ENCODE measurements around the gene ARHGAP32. TPM values are rescaled to one million over a fixed set of nuclear protein-coding genes. Genes with fewer than 3 reads are reported as not detected.

The ARHGAP32 gene
- total RNA-seq, 1 donor from 2014 or later, result 4.2 TPM

- no peak within 1 kb of the TSS for H3K4me3 ChIP-seq (ENCODE audit: low read depth, low read length)
- TF ChIP-seq, protein P1, sequence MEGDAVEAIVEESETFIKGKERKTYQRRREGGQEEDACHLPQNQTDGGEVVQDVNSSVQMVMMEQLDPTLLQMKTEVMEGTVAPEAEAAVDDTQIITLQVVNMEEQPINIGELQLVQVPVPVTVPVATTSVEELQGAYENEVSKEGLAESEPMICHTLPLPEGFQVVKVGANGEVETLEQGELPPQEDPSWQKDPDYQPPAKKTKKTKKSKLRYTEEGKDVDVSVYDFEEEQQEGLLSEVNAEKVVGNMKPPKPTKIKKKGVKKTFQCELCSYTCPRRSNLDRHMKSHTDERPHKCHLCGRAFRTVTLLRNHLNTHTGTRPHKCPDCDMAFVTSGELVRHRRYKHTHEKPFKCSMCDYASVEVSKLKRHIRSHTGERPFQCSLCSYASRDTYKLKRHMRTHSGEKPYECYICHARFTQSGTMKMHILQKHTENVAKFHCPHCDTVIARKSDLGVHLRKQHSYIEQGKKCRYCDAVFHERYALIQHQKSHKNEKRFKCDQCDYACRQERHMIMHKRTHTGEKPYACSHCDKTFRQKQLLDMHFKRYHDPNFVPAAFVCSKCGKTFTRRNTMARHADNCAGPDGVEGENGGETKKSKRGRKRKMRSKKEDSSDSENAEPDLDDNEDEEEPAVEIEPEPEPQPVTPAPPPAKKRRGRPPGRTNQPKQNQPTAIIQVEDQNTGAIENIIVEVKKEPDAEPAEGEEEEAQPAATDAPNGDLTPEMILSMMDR (conservative IDR thresholded peaks at IDR 0.05; ENCODE audit: low read depth, low read length), result no peak
- no peak for DNase-seq (ENCODE audit: low read depth)
These were observed 249.2 kb downstream of the ARHGAP32 start, which contains the start of gene TP53AIP1 for GRCh38 chr11:128942817-128943427. TSS of gene TP53AIP1 (minus strand) at chr11:128942871. CDS start at chr11:128937818, 5,053 bp downstream.

DNA sequence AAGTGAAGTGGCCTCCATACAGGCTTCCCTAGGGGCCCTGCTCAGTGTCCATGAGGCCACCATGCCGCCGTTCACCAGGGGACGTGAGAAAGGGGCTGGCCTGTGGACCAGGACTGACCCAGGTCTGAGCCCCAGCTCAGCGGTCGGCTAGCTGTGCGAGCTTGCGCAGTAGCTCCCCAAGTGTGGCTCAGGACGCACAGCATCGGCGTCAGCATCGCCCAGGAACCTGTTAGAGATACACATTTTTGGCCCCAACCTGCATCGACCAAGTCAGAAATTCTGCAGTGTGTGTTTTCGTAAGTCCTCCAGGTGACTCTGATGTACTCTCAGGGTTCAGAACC, 249.9 kb downstream of the ARHGAP32 start:
- TF ChIP-seq, protein P1 (conservative IDR thresholded peaks at IDR 0.05; ENCODE audit: low read depth, low read length), result no peak
- DNase-seq (ENCODE audit: low read depth), result no peak
- no peak overlapping the region for H3K4me3 ChIP-seq (ENCODE audit: low read depth, low read length)

DNA sequence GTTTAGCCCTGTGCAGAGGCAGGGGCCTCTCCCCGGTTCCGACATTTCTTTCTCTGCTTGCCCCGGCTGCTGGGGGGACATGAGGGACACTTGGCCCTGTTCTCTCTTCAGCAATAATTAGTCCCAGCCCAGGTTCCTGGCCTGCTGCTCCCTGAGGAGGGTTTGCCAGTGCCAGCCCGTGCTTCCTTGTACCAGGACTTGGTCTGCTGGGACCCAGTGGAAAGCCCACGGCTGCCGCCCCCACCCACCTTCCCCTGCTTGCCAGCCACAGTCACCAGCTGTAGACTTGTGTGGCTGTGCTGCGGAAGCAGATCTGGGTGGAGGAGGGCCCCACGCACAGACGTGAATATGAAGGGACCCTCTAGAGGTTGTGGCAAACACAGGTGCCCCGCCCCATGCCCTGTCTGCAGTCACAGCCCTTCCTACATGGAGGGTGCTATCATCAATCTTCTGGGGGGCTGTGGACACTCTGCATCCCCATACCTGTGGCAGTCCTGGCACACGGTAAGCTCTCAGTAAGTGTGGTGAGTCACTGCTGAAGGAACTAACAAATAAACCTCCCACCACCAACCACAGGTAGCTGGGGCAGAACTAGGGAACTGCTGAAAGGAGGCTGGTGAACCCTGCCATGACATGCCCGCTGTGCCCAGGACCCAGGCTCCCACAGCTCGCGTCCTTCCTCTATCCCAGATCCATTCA, 250.4 kb downstream of the ARHGAP32 start:
- DNase-seq (ENCODE audit: low read depth), result no peak
- TF ChIP-seq, protein P1 (conservative IDR thresholded peaks at IDR 0.05; ENCODE audit: low read depth, low read length), result no peak
- H3K4me3 ChIP-seq (ENCODE audit: low read depth, low read length), result no peak overlapping the region

- no peak overlapping the region for H3K4me3 ChIP-seq (ENCODE audit: low read depth, low read length)
- TF ChIP-seq, protein P1 (conservative IDR thresholded peaks at IDR 0.05; ENCODE audit: low read depth, low read length), result no peak
- DNase-seq (ENCODE audit: low read depth), result no peak
These were observed 251.0 kb downstream of the ARHGAP32 start for GRCh38 chr11:128941110-128941509.

DNA sequence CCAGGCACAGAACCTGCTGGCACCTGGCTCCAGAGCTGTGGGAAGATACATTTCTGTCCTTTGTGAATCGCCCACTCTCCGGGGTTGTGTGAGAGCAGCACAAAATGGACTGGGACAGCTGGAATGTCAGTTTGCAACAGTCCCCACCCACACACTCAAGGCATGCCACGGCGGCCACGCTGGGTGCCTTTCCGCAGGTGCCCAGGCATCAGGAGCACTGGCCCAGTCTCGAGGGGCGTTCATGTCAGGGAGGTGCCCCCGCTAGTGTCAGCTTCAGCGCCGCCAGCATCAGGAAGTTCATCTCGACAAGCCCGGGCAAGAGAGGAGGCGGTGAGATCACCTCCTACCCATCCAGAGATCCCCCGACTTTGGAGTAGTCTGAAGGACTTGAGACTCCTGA, 251.5 kb downstream of the ARHGAP32 start:
- no peak overlapping the region for H3K4me3 ChIP-seq (ENCODE audit: low read depth, low read length)
- TF ChIP-seq, protein P1 (conservative IDR thresholded peaks at IDR 0.05; ENCODE audit: low read depth, low read length), result no peak
- no peak for DNase-seq (ENCODE audit: low read depth)

GRCh38 chr11:128940156-128940555, 252.0 kb downstream of the ARHGAP32 start:
- TF ChIP-seq, protein P1 (conservative IDR thresholded peaks at IDR 0.05; ENCODE audit: low read depth, low read length), result no peak
- no peak for DNase-seq (ENCODE audit: low read depth)
- no peak overlapping the region for H3K4me3 ChIP-seq (ENCODE audit: low read depth, low read length)

DNA sequence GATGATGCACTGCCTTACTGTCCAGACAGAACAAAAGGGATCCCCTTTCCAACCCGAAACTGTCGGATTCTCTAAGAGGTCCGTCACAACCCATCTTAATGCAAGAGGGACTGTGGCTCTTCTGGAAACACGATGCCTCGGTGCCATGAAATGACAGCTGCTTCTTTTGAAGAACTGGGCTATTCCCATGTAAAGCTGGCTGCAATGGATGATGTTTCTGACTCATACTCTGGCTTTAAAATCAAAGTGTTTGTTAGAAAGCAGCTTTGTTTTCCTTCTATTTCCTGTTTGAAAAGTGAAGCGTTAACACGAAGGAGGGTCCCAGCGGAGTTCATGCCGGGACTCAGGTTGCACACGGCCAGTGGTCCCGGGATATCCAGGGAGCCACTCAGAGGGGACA, 252.5 kb downstream of the ARHGAP32 start:
- TF ChIP-seq, protein P1 (conservative IDR thresholded peaks at IDR 0.05; ENCODE audit: low read depth, low read length), result no peak
- DNase-seq (ENCODE audit: low read depth), result no peak
- H3K4me3 ChIP-seq (ENCODE audit: low read depth, low read length), result no peak overlapping the region

Measured in epithelial cell of proximal tubule (primary cell).